B cell (primary cell): Measurements from ENCODE around the gene APBA3. TPM values are rescaled to one million over a fixed set of nuclear protein-coding genes. Genes with fewer than 3 reads are reported as not detected.

ENCODE experiments used
- ATAC-seq: fragments of 200-7000 bp; cut with Tn5 transposase; one replicate; pipeline ENCODE4 v1.10.0; 2021; ENCODE audit warnings: low read depth, mild to moderate bottlenecking, moderate number of reproducible peaks, moderate library complexity
- CTCF ChIA-PET: fragments of 350-600 bp; sonication (Branson Sonifier 250); formaldehyde crosslinking; loops from one replicate; lab custom pipeline; 2021; ENCODE audit warnings: antibody characterized with exemption, inconsistent platforms; lab: Charles Lee
- POLR2A ChIA-PET: fragments of 350-600 bp; sonication (Branson Sonifier 250); formaldehyde crosslinking; loops from one replicate; lab custom pipeline; 2021; ENCODE audit warnings: antibody characterized with exemption; lab: Charles Lee
- DNase-seq: peaks from one replicate; pipeline ENCODE4 v3.0.0; 2013
- H2AFZ ChIP-seq: 2 replicates; pipeline ENCODE4 v1.6.1; 2012; ENCODE audit warnings: mild to moderate bottlenecking, low read depth, low read length; ENCODE audit not compliant: insufficient read depth, poor library complexity, severe bottlenecking
- H3K27ac ChIP-seq, 2 donors: 1 replicate in 1 of 2; 2 replicates in 1 of 2; pipeline ENCODE4 v1.5.1; 2012 to 2013; ENCODE audit warnings: low read length in 2 of 2, mild to moderate bottlenecking in 2 of 2, moderate library complexity in 1 of 2
- H3K27me3 ChIP-seq, 4 experiments: fragments of 200-600 bp in 1 of 4; sonication (generic) in 1 of 4; replicated peaks in 1 of 4; 1 replicate in 2 of 4; 2 replicates in 2 of 4; pipeline versions ENCODE4 v1.6.1 to v1.7.0; 2013 to 2016; ENCODE audit warnings: low read length in 3 of 4, mild to moderate bottlenecking in 2 of 4, mixed read lengths in 1 of 4, moderate library complexity in 1 of 4; ENCODE audit not compliant: insufficient read depth in 4 of 4, control insufficient read depth in 3 of 4; ENCODE audit errors: control extremely low read depth in 1 of 4
- H3K36me3 ChIP-seq, 2 experiments: replicated peaks in 1 of 2; 1 replicate in 1 of 2; 2 replicates in 1 of 2; pipeline versions ENCODE4 v1.6.1 to v1.7.1; 2013; ENCODE audit warnings: low read length in 1 of 2; ENCODE audit not compliant: insufficient read depth in 2 of 2, control insufficient read depth in 1 of 2; ENCODE audit errors: control extremely low read depth in 1 of 2, extremely low read depth in 1 of 2
- H3K4me1 ChIP-seq, 2 donors: fragments of 200-600 bp in 1 of 2; sonication (generic) in 1 of 2; 1 replicate in 1 of 2; 2 replicates in 1 of 2; pipeline versions ENCODE4 v1.5.1 to v1.6.1; 2013 to 2017; ENCODE audit warnings: low read length in 2 of 2; ENCODE audit not compliant: control insufficient read depth in 2 of 2, insufficient read depth in 2 of 2
- H3K4me2 ChIP-seq: replicated peaks from 2 replicates; pipeline ENCODE3; 2012; ENCODE audit warnings: mild to moderate bottlenecking, low read depth, low read length; ENCODE audit not compliant: poor library complexity, severe bottlenecking
- H3K4me3 ChIP-seq, 5 experiments: fragments of 200-600 bp in 1 of 5; sonication (generic) in 1 of 5; 1 replicate in 3 of 5; 2 replicates in 2 of 5; pipeline versions ENCODE4 v1.5.1 to v1.7.0; 2011 to 2016; ENCODE audit warnings: low read length in 4 of 5, mild to moderate bottlenecking in 4 of 5, low read depth in 2 of 5, control low read depth in 1 of 5, moderate library complexity in 1 of 5; ENCODE audit not compliant: insufficient read depth in 1 of 5; ENCODE audit errors: control extremely low read depth in 1 of 5, extremely low read depth in 1 of 5
- H3K79me2 ChIP-seq: fragments of 200-600 bp; sonication (generic); one replicate; pipeline ENCODE4 v1.6.0; 2016; ENCODE audit warnings: low read length; ENCODE audit not compliant: control insufficient read depth, insufficient read depth
- H3K9ac ChIP-seq: fragments of 200-600 bp; sonication (generic); 2 replicates; pipeline ENCODE4 v1.6.1; 2017; ENCODE audit warnings: mild to moderate bottlenecking, low read length, moderate library complexity
- H3K9me3 ChIP-seq, 3 donors: one replicate each; pipeline versions ENCODE4 v1.6.1 to v1.7.1; 2013; ENCODE audit warnings: low read length in 2 of 3; ENCODE audit not compliant: control insufficient read depth in 2 of 3, insufficient read depth in 1 of 3; ENCODE audit errors: control extremely low read depth in 1 of 3
- H4K20me1 ChIP-seq: 2 replicates; pipeline ENCODE4 v1.6.0; 2012; ENCODE audit warnings: mild to moderate bottlenecking, low read length; ENCODE audit not compliant: insufficient read depth, control insufficient read depth, poor library complexity, severe bottlenecking
- H3K27ac Mint-ChIP-seq: one replicate; pipeline ENCODE4 v1.8.0; 2021; ENCODE audit warnings: mixed read lengths
- H3K27me3 Mint-ChIP-seq: one replicate; pipeline ENCODE4 v1.8.0; 2021; ENCODE audit warnings: mixed read lengths
- H3K4me1 Mint-ChIP-seq: one replicate; pipeline ENCODE4 v1.8.0; 2021; ENCODE audit warnings: mixed read lengths
- H3K4me3 Mint-ChIP-seq: one replicate; pipeline ENCODE4 v1.8.0; 2021; ENCODE audit warnings: mixed read lengths
- H3K9me3 Mint-ChIP-seq: one replicate; pipeline ENCODE4 v1.8.0; 2022; ENCODE audit warnings: mixed read lengths; ENCODE audit not compliant: insufficient read depth
- EZH2 ChIP-seq: IDR thresholded peaks from 2 replicates; pipeline ENCODE4 v1.6.1; 2012; ENCODE audit warnings: borderline replicate concordance, low read depth, mild to moderate bottlenecking, moderate library complexity, low read length; ENCODE audit not compliant: insufficient read depth, poor library complexity, severe bottlenecking
- WGBS: methylation state at CpG from one replicate; pipeline ENCODE4 v1.1.5; 2013; ENCODE audit warnings: missing lambda C conversion rate; ENCODE audit not compliant: insufficient coverage; 5-methylcytosine and 5-hydroxymethylcytosine counted together
- intact Hi-C: fragments of 100-400 bp; cut with micrococcal nuclease; formaldehyde crosslinking; loops from one replicate; pipeline ENCODE4 v1.10.0; 2022
- polyA plus RNA-seq: library from polyadenylated mRNA; depleted of rRNA; stranded (reverse); fragments of >200 nt; gene quantifications from 2 replicates; pipeline ENCODE4 v1.2.3, GENCODE V29; 2012
- total RNA-seq, 2 donors: library from RNA; stranded (reverse); fragments of 120-200 nt in 1 of 2; gene quantifications; 1 replicate in 1 of 2; 2 replicates in 1 of 2; pipeline versions ENCODE4 v1.2.3 to v1.2.4, GENCODE V29; 2013 to 2022
- TF ChIP-seq, protein P1 (sequence below): fragments of 200-600 bp; IDR thresholded peaks from one replicate; pipeline ENCODE4 v1.8.0; 2022; ENCODE audit warnings: antibody characterized with exemption, mild to moderate bottlenecking

APBA3 gene
- total and polyA plus RNA-seq, 2 donors (not counting 1 experiment from before 2014, with no cell fraction given): 61.4 to 91.2 TPM

DNA sequence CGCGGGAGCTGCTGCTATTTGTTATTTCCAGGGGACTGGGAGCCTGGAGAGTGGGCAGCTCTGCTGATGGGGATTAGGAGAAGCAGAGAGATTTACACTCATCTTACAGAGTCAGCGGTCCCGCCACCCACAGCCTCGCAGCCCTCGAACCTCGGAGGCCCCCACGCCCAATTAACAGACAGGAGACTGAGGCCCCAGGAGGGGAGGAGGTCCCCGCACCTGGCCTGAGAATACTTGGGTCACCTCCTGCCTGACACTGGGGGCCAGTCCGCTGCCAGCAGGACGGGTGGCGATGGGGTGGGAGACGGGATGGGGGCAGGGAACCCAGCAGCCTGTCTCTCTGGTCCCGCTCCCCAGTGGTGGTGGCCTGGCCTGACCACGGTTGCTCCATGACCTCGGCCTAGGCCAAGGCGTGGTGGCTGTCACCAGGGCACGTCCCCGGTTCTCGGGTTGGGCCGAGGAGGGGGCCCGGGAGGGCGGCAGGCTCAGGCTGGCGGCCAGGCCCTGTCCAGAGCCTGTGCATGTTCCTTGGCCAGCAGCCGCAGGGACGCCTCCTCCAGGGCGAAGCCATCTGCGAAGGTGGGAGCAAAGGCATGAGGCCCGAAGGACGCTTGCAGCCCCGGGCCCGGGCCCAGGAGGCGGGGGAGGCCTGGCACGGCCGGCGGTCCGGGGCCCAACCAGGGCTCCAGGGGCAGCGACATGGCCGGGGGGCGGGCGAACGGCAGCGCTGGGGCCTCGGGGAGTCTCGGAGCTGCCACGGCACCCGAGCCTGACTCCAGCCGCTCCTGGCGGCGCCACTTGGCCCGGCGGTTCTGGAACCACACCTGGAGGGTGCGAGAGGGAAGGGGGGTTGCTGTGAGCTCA lies 8.9 kb upstream of the APBA3 start:
- no peak overlapping the region for H3K27ac Mint-ChIP-seq
- no peak for DNase-seq

DNA sequence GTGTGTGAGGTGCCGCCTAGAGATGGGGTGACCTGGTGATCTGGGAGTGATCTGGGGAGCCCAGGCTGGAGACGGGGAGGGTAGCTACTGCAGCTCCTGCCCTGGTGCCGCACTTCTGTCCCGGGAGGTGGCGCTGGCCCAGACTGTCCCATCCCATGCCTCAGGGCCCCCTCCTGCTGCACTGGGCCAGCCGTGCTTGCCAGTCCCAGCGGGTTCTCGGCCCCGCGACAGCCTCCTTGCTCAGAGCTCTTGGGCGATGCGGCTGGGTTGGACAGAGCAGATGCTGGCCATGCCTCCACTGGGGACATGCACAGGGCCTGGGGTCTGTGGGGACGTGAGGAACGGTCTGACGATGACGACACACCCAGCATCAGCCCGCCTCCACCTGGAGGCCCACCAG lies 8.0 kb upstream of the APBA3 start:
- H3K4me1 ChIP-seq: no peaks in the 10 kb centered on the region
- H3K36me3 ChIP-seq: peaks cover 0 to 31% of the 10 kb centered on the region in 2 experiments
- TF ChIP-seq, protein P1, sequence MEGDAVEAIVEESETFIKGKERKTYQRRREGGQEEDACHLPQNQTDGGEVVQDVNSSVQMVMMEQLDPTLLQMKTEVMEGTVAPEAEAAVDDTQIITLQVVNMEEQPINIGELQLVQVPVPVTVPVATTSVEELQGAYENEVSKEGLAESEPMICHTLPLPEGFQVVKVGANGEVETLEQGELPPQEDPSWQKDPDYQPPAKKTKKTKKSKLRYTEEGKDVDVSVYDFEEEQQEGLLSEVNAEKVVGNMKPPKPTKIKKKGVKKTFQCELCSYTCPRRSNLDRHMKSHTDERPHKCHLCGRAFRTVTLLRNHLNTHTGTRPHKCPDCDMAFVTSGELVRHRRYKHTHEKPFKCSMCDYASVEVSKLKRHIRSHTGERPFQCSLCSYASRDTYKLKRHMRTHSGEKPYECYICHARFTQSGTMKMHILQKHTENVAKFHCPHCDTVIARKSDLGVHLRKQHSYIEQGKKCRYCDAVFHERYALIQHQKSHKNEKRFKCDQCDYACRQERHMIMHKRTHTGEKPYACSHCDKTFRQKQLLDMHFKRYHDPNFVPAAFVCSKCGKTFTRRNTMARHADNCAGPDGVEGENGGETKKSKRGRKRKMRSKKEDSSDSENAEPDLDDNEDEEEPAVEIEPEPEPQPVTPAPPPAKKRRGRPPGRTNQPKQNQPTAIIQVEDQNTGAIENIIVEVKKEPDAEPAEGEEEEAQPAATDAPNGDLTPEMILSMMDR: no peak
- TF ChIP-seq EZH2: no peak
- POLR2A ChIA-PET: no interaction called here
- H3K27me3 ChIP-seq: no peaks in the 10 kb centered on the region
- H3K27me3 Mint-ChIP-seq: no peaks in the 10 kb centered on the region
- H3K27ac ChIP-seq: no peak overlapping the region
- CTCF ChIA-PET: no interaction called here
- H3K4me2 ChIP-seq: no peak overlapping the region
- no peaks in the 10 kb centered on the region for H3K9me3 ChIP-seq
- peaks cover 14% of the 10 kb centered on the region for H3K79me2 ChIP-seq
- no peaks in the 10 kb centered on the region for H3K9me3 Mint-ChIP-seq
- no peaks in the 10 kb centered on the region for H3K4me1 Mint-ChIP-seq
- DNase-seq: no peak
- no peak overlapping the region for H3K27ac Mint-ChIP-seq
- H3K4me3 ChIP-seq: no peak overlapping the region
- intact Hi-C loops: loop anchor here (10.0 kb wide), 1 partner anchor 1915 kb away; the partner anchor contains the start of genes HSD11B1L and MICOS13
- peaks cover 34% of the 10 kb centered on the region for H4K20me1 ChIP-seq
- WGBS: 96% methylated on average over 17 of the region's 17 CpGs
- H3K4me3 Mint-ChIP-seq: no peak overlapping the region
- no peak overlapping the region for H2AFZ ChIP-seq
- no peak overlapping the region for H3K9ac ChIP-seq
- no peak for ATAC-seq

More for the DNA sequence above, 8.9 kb upstream of the APBA3 start:
- Histone ChIP-seq H3K27ac (no peak overlapping the region), H3K79me2 (peaks cover 7% of the 10 kb centered on the region), H2AFZ (no peak overlapping the region), H3K4me2 (no peak overlapping the region), H3K36me3 (peaks cover 0 to 27% of the 10 kb centered on the region in 2 experiments), H3K27me3 (no peaks in the 10 kb centered on the region), H3K9ac (no peak overlapping the region), H3K4me3 (no peak overlapping the region), H4K20me1 (peaks cover 34% of the 10 kb centered on the region), H3K9me3 (no peaks in the 10 kb centered on the region), H3K4me1 (no peaks in the 10 kb centered on the region)
- Mint-ChIP-seq H3K27me3 (no peaks in the 10 kb centered on the region), H3K4me3 (no peak overlapping the region), H3K9me3 (no peaks in the 10 kb centered on the region), H3K4me1 (no peaks in the 10 kb centered on the region)
- no peak for ATAC-seq
- POLR2A ChIA-PET: no interaction called here
- TF ChIP-seq, protein P1: no peak
- TF ChIP-seq EZH2: no peak
- WGBS: 96% methylated on average over 52 of the region's 53 CpGs
- intact Hi-C loops: no loop called here
- CTCF ChIA-PET: no interaction called here
